GM23338 (cell line): ENCODE results near the gene STARD8.

ENCODE experiments used
- CREB1 ChIP-seq: fragments of 250-450 bp; sonication (Bioruptor Pico); IDR thresholded peaks from 2 replicates; pipeline ENCODE4 v1.5.0; 2020; ENCODE audit warnings: low read depth, mild to moderate bottlenecking, moderate library complexity
- CTCF ChIP-seq, 2 experiments: fragments of 200-600 bp in 1 of 2; sonication (generic) in 1 of 2; conservative IDR thresholded peaks; 2 replicates each; pipeline versions ENCODE4 v1.5.1 to v1.6.1; 2016 to 2017; ENCODE audit warnings: antibody characterized with exemption in 2 of 2, low read depth in 2 of 2, mild to moderate bottlenecking in 2 of 2, moderate library complexity in 1 of 2
- EZH2 ChIP-seq: fragments of 200-600 bp; sonication (generic); IDR thresholded peaks from one replicate; pipeline ENCODE4 v1.8.0; 2017; ENCODE audit warnings: antibody characterized with exemption, mild to moderate bottlenecking, low read depth; ENCODE audit not compliant: unreplicated experiment
- EZH2phosphoT487 ChIP-seq: fragments of 200-600 bp; sonication (generic); IDR thresholded peaks from one replicate; pipeline ENCODE4 v1.8.1; 2018; ENCODE audit warnings: antibody characterized with exemption; ENCODE audit not compliant: unreplicated experiment
- JUNB ChIP-seq: IDR thresholded peaks from one replicate; pipeline ENCODE4 v1.6.1; 2016; ENCODE audit warnings: antibody characterized with exemption; ENCODE audit not compliant: unreplicated experiment
- POLR2AphosphoS5 ChIP-seq: IDR thresholded peaks from 2 replicates; pipeline ENCODE4 v1.6.1; 2016; ENCODE audit warnings: antibody characterized with exemption, low read depth
- STAT1 ChIP-seq: IDR thresholded peaks from one replicate; pipeline ENCODE4 v1.6.1; 2016; ENCODE audit warnings: antibody characterized with exemption; ENCODE audit not compliant: unreplicated experiment
- ZNF114 ChIP-seq: fragments of 250-450 bp; sonication (Bioruptor Pico); IDR thresholded peaks from 2 replicates; pipeline ENCODE4 v1.5.0; 2020; ENCODE audit warnings: mild to moderate bottlenecking, moderate library complexity
- ZNF331 ChIP-seq: fragments of 250-450 bp; sonication (Bioruptor Pico); IDR thresholded peaks from 2 replicates; pipeline ENCODE4 v1.5.0; 2020; ENCODE audit warnings: low read depth, mild to moderate bottlenecking, moderate library complexity
- TF ChIP-seq, protein P1 (sequence below): fragments of 250-450 bp; sonication (Bioruptor Pico); IDR thresholded peaks from 2 replicates; pipeline ENCODE4 v1.5.0; 2020; ENCODE audit warnings: mild to moderate bottlenecking, moderate library complexity
- TF ChIP-seq, protein P2 (sequence below): IDR thresholded peaks from one replicate; pipeline ENCODE4 v1.6.1; 2018; ENCODE audit warnings: antibody characterized with exemption; ENCODE audit not compliant: unreplicated experiment
- TF ChIP-seq, protein P3 (sequence below): IDR thresholded peaks from 2 replicates; pipeline ENCODE4 v1.6.1; 2016; ENCODE audit warnings: antibody characterized with exemption

DNA sequence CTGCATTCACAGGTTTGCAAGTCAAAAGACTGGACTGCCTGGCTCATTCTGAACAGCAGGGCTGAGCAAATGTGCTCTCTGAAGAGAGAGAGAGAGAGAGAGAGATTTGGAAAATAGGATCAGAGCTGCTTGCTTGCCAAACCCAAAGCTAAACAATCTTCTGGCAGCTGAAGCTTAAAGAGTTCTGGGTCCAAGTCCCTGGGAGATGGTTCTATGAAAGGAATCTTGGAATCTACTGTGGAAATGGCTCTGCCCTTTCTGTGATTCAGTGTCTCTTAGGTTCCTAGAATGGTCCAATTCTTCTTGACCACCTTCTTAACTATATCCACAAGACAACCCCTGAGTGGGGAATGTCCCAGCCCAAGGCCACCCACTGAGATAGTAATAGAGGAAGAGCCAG lies 115.3 kb downstream of the STARD8 start:
- TF ChIP-seq CTCF (conservative IDR thresholded peaks at IDR 0.05; ENCODE audit: low read depth in 2 of 2) (no peak), CREB1 (CRISPR knock-in tag) (no peak), POLR2AphosphoS5 (no peak), EZH2 (no peak), EZH2phosphoT487 (no peak), JUNB (no peak), ZNF331 (CRISPR knock-in tag) (no peak), STAT1 (no peak), ZNF114 (CRISPR knock-in tag) (no peak)
- TF ChIP-seq, protein P1, sequence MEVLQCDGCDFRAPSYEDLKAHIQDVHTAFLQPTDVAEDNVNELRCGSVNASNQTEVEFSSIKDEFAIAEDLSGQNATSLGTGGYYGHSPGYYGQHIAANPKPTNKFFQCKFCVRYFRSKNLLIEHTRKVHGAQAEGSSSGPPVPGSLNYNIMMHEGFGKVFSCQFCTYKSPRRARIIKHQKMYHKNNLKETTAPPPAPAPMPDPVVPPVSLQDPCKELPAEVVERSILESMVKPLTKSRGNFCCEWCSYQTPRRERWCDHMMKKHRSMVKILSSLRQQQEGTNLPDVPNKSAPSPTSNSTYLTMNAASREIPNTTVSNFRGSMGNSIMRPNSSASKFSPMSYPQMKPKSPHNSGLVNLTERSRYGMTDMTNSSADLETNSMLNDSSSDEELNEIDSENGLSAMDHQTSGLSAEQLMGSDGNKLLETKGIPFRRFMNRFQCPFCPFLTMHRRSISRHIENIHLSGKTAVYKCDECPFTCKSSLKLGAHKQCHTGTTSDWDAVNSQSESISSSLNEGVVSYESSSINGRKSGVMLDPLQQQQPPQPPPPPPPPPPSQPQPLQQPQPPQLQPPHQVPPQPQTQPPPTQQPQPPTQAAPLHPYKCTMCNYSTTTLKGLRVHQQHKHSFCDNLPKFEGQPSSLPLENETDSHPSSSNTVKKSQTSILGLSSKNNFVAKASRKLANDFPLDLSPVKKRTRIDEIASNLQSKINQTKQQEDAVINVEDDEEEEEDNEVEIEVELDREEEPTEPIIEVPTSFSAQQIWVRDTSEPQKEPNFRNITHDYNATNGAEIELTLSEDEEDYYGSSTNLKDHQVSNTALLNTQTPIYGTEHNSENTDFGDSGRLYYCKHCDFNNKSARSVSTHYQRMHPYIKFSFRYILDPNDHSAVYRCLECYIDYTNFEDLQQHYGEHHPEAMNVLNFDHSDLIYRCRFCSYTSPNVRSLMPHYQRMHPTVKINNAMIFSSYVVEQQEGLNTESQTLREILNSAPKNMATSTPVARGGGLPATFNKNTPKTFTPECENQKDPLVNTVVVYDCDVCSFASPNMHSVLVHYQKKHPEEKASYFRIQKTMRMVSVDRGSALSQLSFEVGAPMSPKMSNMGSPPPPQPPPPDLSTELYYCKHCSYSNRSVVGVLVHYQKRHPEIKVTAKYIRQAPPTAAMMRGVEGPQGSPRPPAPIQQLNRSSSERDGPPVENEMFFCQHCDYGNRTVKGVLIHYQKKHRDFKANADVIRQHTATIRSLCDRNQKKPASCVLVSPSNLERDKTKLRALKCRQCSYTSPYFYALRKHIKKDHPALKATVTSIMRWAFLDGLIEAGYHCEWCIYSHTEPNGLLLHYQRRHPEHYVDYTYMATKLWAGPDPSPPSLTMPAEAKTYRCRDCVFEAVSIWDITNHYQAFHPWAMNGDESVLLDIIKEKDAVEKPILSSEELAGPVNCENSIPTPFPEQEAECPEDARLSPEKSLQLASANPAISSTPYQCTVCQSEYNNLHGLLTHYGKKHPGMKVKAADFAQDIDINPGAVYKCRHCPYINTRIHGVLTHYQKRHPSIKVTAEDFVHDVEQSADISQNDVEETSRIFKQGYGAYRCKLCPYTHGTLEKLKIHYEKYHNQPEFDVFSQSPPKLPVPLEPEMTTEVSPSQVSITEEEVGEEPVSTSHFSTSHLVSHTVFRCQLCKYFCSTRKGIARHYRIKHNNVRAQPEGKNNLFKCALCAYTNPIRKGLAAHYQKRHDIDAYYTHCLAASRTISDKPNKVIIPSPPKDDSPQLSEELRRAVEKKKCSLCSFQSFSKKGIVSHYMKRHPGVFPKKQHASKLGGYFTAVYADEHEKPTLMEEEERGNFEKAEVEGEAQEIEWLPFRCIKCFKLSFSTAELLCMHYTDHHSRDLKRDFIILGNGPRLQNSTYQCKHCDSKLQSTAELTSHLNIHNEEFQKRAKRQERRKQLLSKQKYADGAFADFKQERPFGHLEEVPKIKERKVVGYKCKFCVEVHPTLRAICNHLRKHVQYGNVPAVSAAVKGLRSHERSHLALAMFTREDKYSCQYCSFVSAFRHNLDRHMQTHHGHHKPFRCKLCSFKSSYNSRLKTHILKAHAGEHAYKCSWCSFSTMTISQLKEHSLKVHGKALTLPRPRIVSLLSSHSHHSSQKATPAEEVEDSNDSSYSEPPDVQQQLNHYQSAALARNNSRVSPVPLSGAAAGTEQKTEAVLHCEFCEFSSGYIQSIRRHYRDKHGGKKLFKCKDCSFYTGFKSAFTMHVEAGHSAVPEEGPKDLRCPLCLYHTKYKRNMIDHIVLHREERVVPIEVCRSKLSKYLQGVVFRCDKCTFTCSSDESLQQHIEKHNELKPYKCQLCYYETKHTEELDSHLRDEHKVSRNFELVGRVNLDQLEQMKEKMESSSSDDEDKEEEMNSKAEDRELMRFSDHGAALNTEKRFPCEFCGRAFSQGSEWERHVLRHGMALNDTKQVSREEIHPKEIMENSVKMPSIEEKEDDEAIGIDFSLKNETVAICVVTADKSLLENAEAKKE (CRISPR knock-in tag): no peak
- TF ChIP-seq, protein P2, sequence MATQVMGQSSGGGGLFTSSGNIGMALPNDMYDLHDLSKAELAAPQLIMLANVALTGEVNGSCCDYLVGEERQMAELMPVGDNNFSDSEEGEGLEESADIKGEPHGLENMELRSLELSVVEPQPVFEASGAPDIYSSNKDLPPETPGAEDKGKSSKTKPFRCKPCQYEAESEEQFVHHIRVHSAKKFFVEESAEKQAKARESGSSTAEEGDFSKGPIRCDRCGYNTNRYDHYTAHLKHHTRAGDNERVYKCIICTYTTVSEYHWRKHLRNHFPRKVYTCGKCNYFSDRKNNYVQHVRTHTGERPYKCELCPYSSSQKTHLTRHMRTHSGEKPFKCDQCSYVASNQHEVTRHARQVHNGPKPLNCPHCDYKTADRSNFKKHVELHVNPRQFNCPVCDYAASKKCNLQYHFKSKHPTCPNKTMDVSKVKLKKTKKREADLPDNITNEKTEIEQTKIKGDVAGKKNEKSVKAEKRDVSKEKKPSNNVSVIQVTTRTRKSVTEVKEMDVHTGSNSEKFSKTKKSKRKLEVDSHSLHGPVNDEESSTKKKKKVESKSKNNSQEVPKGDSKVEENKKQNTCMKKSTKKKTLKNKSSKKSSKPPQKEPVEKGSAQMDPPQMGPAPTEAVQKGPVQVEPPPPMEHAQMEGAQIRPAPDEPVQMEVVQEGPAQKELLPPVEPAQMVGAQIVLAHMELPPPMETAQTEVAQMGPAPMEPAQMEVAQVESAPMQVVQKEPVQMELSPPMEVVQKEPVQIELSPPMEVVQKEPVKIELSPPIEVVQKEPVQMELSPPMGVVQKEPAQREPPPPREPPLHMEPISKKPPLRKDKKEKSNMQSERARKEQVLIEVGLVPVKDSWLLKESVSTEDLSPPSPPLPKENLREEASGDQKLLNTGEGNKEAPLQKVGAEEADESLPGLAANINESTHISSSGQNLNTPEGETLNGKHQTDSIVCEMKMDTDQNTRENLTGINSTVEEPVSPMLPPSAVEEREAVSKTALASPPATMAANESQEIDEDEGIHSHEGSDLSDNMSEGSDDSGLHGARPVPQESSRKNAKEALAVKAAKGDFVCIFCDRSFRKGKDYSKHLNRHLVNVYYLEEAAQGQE: no peak
- TF ChIP-seq, protein P3, sequence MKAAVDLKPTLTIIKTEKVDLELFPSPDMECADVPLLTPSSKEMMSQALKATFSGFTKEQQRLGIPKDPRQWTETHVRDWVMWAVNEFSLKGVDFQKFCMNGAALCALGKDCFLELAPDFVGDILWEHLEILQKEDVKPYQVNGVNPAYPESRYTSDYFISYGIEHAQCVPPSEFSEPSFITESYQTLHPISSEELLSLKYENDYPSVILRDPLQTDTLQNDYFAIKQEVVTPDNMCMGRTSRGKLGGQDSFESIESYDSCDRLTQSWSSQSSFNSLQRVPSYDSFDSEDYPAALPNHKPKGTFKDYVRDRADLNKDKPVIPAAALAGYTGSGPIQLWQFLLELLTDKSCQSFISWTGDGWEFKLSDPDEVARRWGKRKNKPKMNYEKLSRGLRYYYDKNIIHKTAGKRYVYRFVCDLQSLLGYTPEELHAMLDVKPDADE: no peak
